Ovary (tissue), 9 donors: Measurements from ENCODE around the gene SMARCAL1. TPM values are rescaled to one million over a fixed set of nuclear protein-coding genes. Genes with fewer than 3 reads are reported as not detected.

ENCODE experiments used
- DNase-seq, 5 donors: peaks; one replicate each; pipeline ENCODE4 v3.0.0-alpha.2; 2019 to 2020
- H3K27ac ChIP-seq, 2 donors: fragments of 200-600 bp; one replicate each; pipeline versions ENCODE4 v1.5.1 to v1.8.0; 2019 to 2022
- H3K27me3 ChIP-seq: fragments of 200-600 bp; one replicate; pipeline ENCODE4 v1.8.0; 2022
- H3K36me3 ChIP-seq: fragments of 200-600 bp; sonication (generic); one replicate; pipeline ENCODE4 v1.5.1; 2019
- H3K4me1 ChIP-seq: one replicate; pipeline ENCODE4 v1.8.1; 2013; ENCODE audit warnings: mild to moderate bottlenecking, moderate library complexity; ENCODE audit not compliant: insufficient read depth
- H3K4me3 ChIP-seq: fragments of 200-600 bp; sonication (generic); one replicate; pipeline ENCODE4 v1.5.1; 2017
- H3K9me3 ChIP-seq, 2 donors: fragments of 200-600 bp in 1 of 2; sonication (generic) in 1 of 2; one replicate each; pipeline versions ENCODE4 v1.5.1 to v1.8.1; 2013 to 2019; ENCODE audit warnings: mild to moderate bottlenecking in 1 of 2, moderate library complexity in 1 of 2
- CTCF ChIP-seq, 3 donors: fragments of 450-650 bp in 2 of 3; fragments of 200-600 bp in 1 of 3; IDR thresholded peaks; one replicate each; pipeline versions ENCODE4 v1.5.1 to v1.8.0; 2016 to 2022; ENCODE audit warnings: antibody characterized with exemption in 3 of 3, mild to moderate bottlenecking in 1 of 3
- EP300 ChIP-seq: sonication (generic); formaldehyde crosslinking; IDR thresholded peaks from one replicate; pipeline ENCODE4 v1.6.1; 2017; ENCODE audit warnings: antibody characterized with exemption
- POLR2A ChIP-seq: fragments of 450-650 bp; IDR thresholded peaks from one replicate; pipeline ENCODE4 v1.6.1; 2017; ENCODE audit warnings: antibody characterized with exemption, mild to moderate bottlenecking, moderate library complexity
- WGBS, 3 donors: extraction: QIAGEN DNeasy Blood & Tissue Kit in 1 of 3; methylation state at CpG; one replicate each; pipeline versions ENCODE4 v1.1.5 to v1.1.7; 2013 to 2017; 5-methylcytosine and 5-hydroxymethylcytosine counted together
- intact Hi-C, 4 donors: fragments of 100-400 bp; cut with DNase I; formaldehyde crosslinking; loops; one replicate each; pipeline versions ENCODE4 v1.11.0 to v1.15.1; 2022 to 2023
- polyA plus RNA-seq, 2 donors: library from polyadenylated mRNA; stranded (reverse); fragments of 200-250 nt in 1 of 2; fragments of 350-450 nt in 1 of 2; fragmentation: Illumina TruSeq in 1 of 2; extraction: RNeasy Lipid Tissue Mini Kit (QIAGEN cat#74804) in 1 of 2; gene quantifications; one replicate each; pipeline ENCODE4 v1.2.3, GENCODE V29; 2013 to 2014
- total RNA-seq, 7 donors: library from RNA; depleted of rRNA in 2 of 7; stranded (reverse); fragments of >200 nt in 2 of 7; fragmentation: NEBNext Ultra II Directional in 3 of 7; extraction: Animal tissue kit (Norgen Biotek cat#: 25700) in 3 of 7; gene quantifications; one replicate each; pipeline versions ENCODE4 v1.1.0 to v1.2.4, GENCODE V29; 2016 to 2023
- donor health status: DM: no; HTN: no; CAD: no; lungs with moderate emphysema.
- donor health status: DM: no; HTN: no; CAD: no.
- donor health status: Bipolar disorder and iron deficiency.
- donor health status: DM: yes; HTN: yes; CAD: no.
- donor health status: DM: no; HTN: no; CAD: no.
- donor health status: DM: yes; HTN: yes; CAD: no.

The SMARCAL1 gene
- total and polyA plus RNA-seq, 9 donors: 11.1 to 29.1 (median 20.9) TPM

- TF ChIP-seq EP300: no peak
- TF ChIP-seq POLR2A: no peak
Measured at GRCh38 chr2:216402751-216403150, 9.5 kb upstream of the SMARCAL1 start.

GRCh38 chr2:216404010-216404618, 8.2 kb upstream of the SMARCAL1 start:
- Histone ChIP-seq H3K9me3 (no peaks in the 10 kb centered on the region), H3K4me3 (no peak overlapping the region), H3K36me3 (no peaks in the 10 kb centered on the region), H3K27ac (no peak overlapping the region), H3K27me3 (no peaks in the 10 kb centered on the region), H3K4me1 (no peaks in the 10 kb centered on the region)
- 55 to 69% (median 56%) methylated on average over 5 of the region's 5 CpGs for WGBS, 3 donors
- no peak for TF ChIP-seq EP300
- no peak for TF ChIP-seq POLR2A
- peak in 2 of 3 donors; percentile 8 to 14 for TF ChIP-seq CTCF (IDR thresholded peaks at IDR 0.05)
- DNase-seq: no peak
- intact Hi-C loops: no loop called here

More at GRCh38 chr2:216402751-216403150, 9.5 kb upstream of the SMARCAL1 start:
- H3K36me3 ChIP-seq: no peaks in the 10 kb centered on the region
- H3K27ac ChIP-seq: no peak overlapping the region
- DNase-seq: no peak
- 75 to 78% (median 76%) methylated on average over 6 of the region's 6 CpGs for WGBS, 3 donors
- intact Hi-C loops: no loop called here
- no peaks in the 10 kb centered on the region for H3K27me3 ChIP-seq
- no peaks in the 10 kb centered on the region for H3K9me3 ChIP-seq
- H3K4me1 ChIP-seq: no peaks in the 10 kb centered on the region
- H3K4me3 ChIP-seq: no peak overlapping the region

GRCh38 chr2:216405588-216405987, 6.7 kb upstream of the SMARCAL1 start:
- Histone ChIP-seq H3K36me3 (no peaks in the 10 kb centered on the region), H3K4me3 (no peak overlapping the region), H3K9me3 (no peaks in the 10 kb centered on the region), H3K4me1 (no peaks in the 10 kb centered on the region), H3K27me3 (no peaks in the 10 kb centered on the region), H3K27ac (no peak overlapping the region)
- DNase-seq: no peak
- 82 to 85% (median 84%) methylated on average over 7 of the region's 7 CpGs for WGBS, 3 donors
- TF ChIP-seq POLR2A (no peak), CTCF (IDR thresholded peaks at IDR 0.05) (no peak), EP300 (no peak)
- intact Hi-C loops: no loop called here

GRCh38 chr2:216406826-216407225, 5.5 kb upstream of the SMARCAL1 start:
- Histone ChIP-seq H3K4me3 (no peak overlapping the region), H3K27me3 (no peaks in the 10 kb centered on the region), H3K4me1 (no peaks in the 10 kb centered on the region), H3K9me3 (no peaks in the 10 kb centered on the region), H3K36me3 (no peaks in the 10 kb centered on the region), H3K27ac (no peak overlapping the region)
- intact Hi-C loops: no loop called here
- no peak for DNase-seq
- WGBS, 3 donors: 48 to 53% (median 51%) methylated on average over 3 of the region's 3 CpGs
- TF ChIP-seq EP300: no peak
- no peak for TF ChIP-seq POLR2A
- no peak for TF ChIP-seq CTCF (IDR thresholded peaks at IDR 0.05)

GRCh38 chr2:216408426-216409290, 3.6 kb upstream of the SMARCAL1 start:
- Histone ChIP-seq H3K27me3 (no peaks in the 10 kb centered on the region), H3K4me3 (no peak overlapping the region), H3K4me1 (no peaks in the 10 kb centered on the region), H3K36me3 (no peaks in the 10 kb centered on the region), H3K27ac (no peak overlapping the region), H3K9me3 (no peaks in the 10 kb centered on the region)
- TF ChIP-seq CTCF (IDR thresholded peaks at IDR 0.05) (no peak), POLR2A (no peak), EP300 (no peak)
- intact Hi-C loops: no loop called here
- 61 to 65% (median 64%) methylated on average over 11 of the region's 11 CpGs for WGBS, 3 donors
- no peak for DNase-seq
